H1 (cell line): ENCODE measurements around the gene NAB1. TPM values are rescaled to one million over a fixed set of nuclear protein-coding genes. Genes with fewer than 3 reads are reported as not detected.

Experiments
- CTCF ChIA-PET: fragments of 300-600 bp; sonication (Branson Sonifier 250); formaldehyde crosslinking; loops from one replicate; lab custom pipeline; 2021; ENCODE audit not compliant: partially characterized antibody; lab: Charles Lee
- POLR2A ChIA-PET: fragments of 300-600 bp; sonication (Branson Sonifier 250); formaldehyde crosslinking; loops from one replicate; lab custom pipeline; 2021; ENCODE audit warnings: inconsistent platforms; ENCODE audit not compliant: partially characterized antibody; lab: Charles Lee
- DNase-seq, 2 experiments: peaks; one replicate each; pipeline versions ENCODE4 v3.0.0 to v3.0.0-alpha.2; 2010 to 2022; ENCODE audit warnings: low spot score in 2 of 2, low read depth in 1 of 2, mixed read lengths in 1 of 2
- FAIRE-seq: peaks from 2 replicates; lab custom pipeline; 2011; peaks lifted over from hg19 to GRCh38; lab: Jason Lieb, UNC
- H2AFZ ChIP-seq: 2 replicates; pipeline ENCODE4 v1.8.1; 2012; ENCODE audit warnings: low read length, inconsistent platforms
- H2AK5ac ChIP-seq: 2 replicates; pipeline ENCODE4 v1.6.1; 2013; ENCODE audit warnings: low read depth, low read length
- H2BK120ac ChIP-seq: replicated peaks from 2 replicates; pipeline ENCODE3; 2013; ENCODE audit warnings: low read depth, low read length, inconsistent platforms
- H2BK12ac ChIP-seq: 2 replicates; pipeline ENCODE4 v1.6.1; 2013; ENCODE audit warnings: low read depth, low read length
- H2BK15ac ChIP-seq: 2 replicates; pipeline ENCODE4 v1.6.1; 2013; ENCODE audit warnings: low read length
- H2BK20ac ChIP-seq: 2 replicates; pipeline ENCODE4 v1.6.1; 2013; ENCODE audit warnings: low read length
- H2BK5ac ChIP-seq: 2 replicates; pipeline ENCODE4 v1.6.1; 2013; ENCODE audit warnings: low read depth, low read length
- H3K14ac ChIP-seq: 2 replicates; pipeline ENCODE4 v1.6.1; 2013; ENCODE audit warnings: inconsistent platforms; ENCODE audit not compliant: insufficient read length
- H3K18ac ChIP-seq: 2 replicates; pipeline ENCODE4 v1.6.1; 2013; ENCODE audit warnings: low read length; ENCODE audit errors: extremely low read depth
- H3K23ac ChIP-seq: 2 replicates; pipeline ENCODE4 v1.6.1; 2013; ENCODE audit warnings: inconsistent platforms; ENCODE audit not compliant: insufficient read length
- H3K23me2 ChIP-seq: 2 replicates; pipeline ENCODE4 v1.6.1; 2013; ENCODE audit warnings: low read depth, low read length
- H3K27ac ChIP-seq: 2 replicates; pipeline ENCODE4 v1.6.1; 2011; ENCODE audit warnings: low read depth, low read length, inconsistent platforms
- H3K27me3 ChIP-seq, 4 experiments: replicated peaks in 1 of 4; 1 replicate in 1 of 4; 2 replicates in 3 of 4; pipeline versions ENCODE4 v1.6.1 to v1.8.1; 2011 to 2013; ENCODE audit warnings: low read length in 3 of 4, mild to moderate bottlenecking in 3 of 4, inconsistent platforms in 2 of 4, mixed read lengths in 2 of 4, moderate library complexity in 1 of 4; ENCODE audit not compliant: control insufficient read depth in 3 of 4, insufficient read depth in 3 of 4; ENCODE audit errors: extremely low read depth in 1 of 4
- H3K36me3 ChIP-seq, 4 experiments: 2 replicates each; pipeline versions ENCODE4 v1.6.1 to v1.8.1; 2011 to 2013; ENCODE audit warnings: mild to moderate bottlenecking in 4 of 4, low read length in 3 of 4, moderate library complexity in 2 of 4, control low read depth in 1 of 4, inconsistent platforms in 1 of 4; ENCODE audit not compliant: insufficient read depth in 4 of 4, control insufficient read depth in 2 of 4
- H3K4ac ChIP-seq: replicated peaks from 2 replicates; pipeline ENCODE3; 2013; ENCODE audit warnings: low read length, low read depth, mixed read lengths, inconsistent platforms; ENCODE audit not compliant: insufficient read length
- H3K4me1 ChIP-seq, 4 experiments: replicated peaks in 1 of 4; 1 replicate in 1 of 4; 2 replicates in 3 of 4; pipeline versions ENCODE4 v1.6.1 to v1.8.1; 2011 to 2013; ENCODE audit warnings: low read length in 3 of 4, inconsistent platforms in 2 of 4, mixed read lengths in 1 of 4; ENCODE audit not compliant: insufficient read depth in 4 of 4, control insufficient read depth in 3 of 4
- H3K4me2 ChIP-seq, 2 experiments: 2 replicates each; pipeline versions ENCODE4 v1.6.1 to v1.8.1; 2011 to 2013; ENCODE audit warnings: low read depth in 2 of 2, low read length in 2 of 2, control low read depth in 1 of 2, inconsistent platforms in 1 of 2, mild to moderate bottlenecking in 1 of 2; ENCODE audit not compliant: insufficient read depth in 1 of 2
- H3K4me3 ChIP-seq, 4 experiments: fragments of 200-600, 300-600 bp in 1 of 4; sonication (generic), shearing (Covaris generic), sonication (Bioruptor Twin) in 1 of 4; 2 replicates each; pipeline versions ENCODE4 v1.5.1 to v1.8.1; 2011 to 2016; ENCODE audit warnings: low read length in 4 of 4, low read depth in 3 of 4, control low read depth in 2 of 4, inconsistent platforms in 2 of 4, mild to moderate bottlenecking in 2 of 4, mixed read lengths in 1 of 4, moderate library complexity in 1 of 4; ENCODE audit not compliant: insufficient read depth in 2 of 4; ENCODE audit errors: extremely low read depth in 1 of 4
- H3K56ac ChIP-seq: replicated peaks from 2 replicates; pipeline ENCODE3; 2013; ENCODE audit warnings: low read depth, mild to moderate bottlenecking, mixed read lengths, low read length, inconsistent platforms; ENCODE audit not compliant: insufficient read length
- H3K79me1 ChIP-seq: 2 replicates; pipeline ENCODE4 v1.6.1; 2013; ENCODE audit warnings: low read depth, low read length, control low read depth
- H3K79me2 ChIP-seq, 2 experiments: 2 replicates each; pipeline versions ENCODE4 v1.6.1 to v1.8.1; 2012 to 2013; ENCODE audit warnings: low read length in 2 of 2, mild to moderate bottlenecking in 2 of 2, inconsistent platforms in 1 of 2; ENCODE audit not compliant: insufficient read depth in 2 of 2, control insufficient read depth in 1 of 2
- H3K9ac ChIP-seq, 4 experiments: replicated peaks in 1 of 4; 1 replicate in 1 of 4; 2 replicates in 3 of 4; pipeline versions ENCODE4 v1.6.1 to v1.8.1; 2011 to 2013; ENCODE audit warnings: low read depth in 3 of 4, low read length in 3 of 4, control low read depth in 2 of 4, mild to moderate bottlenecking in 2 of 4, moderate library complexity in 2 of 4, inconsistent platforms in 1 of 4; ENCODE audit errors: extremely low read depth in 1 of 4
- H3K9me3 ChIP-seq, 2 experiments: 2 replicates each; pipeline versions ENCODE4 v1.6.1 to v1.8.1; 2012 to 2013; ENCODE audit warnings: mild to moderate bottlenecking in 2 of 2, moderate library complexity in 2 of 2, control low read depth in 1 of 2, inconsistent platforms in 1 of 2, low read depth in 1 of 2, low read length in 1 of 2, mixed read lengths in 1 of 2; ENCODE audit not compliant: insufficient read depth in 2 of 2
- H4K20me1 ChIP-seq, 2 experiments: replicated peaks in 1 of 2; 2 replicates each; pipeline versions ENCODE3 to v1.8.1; 2011 to 2013; ENCODE audit warnings: inconsistent platforms in 2 of 2, low read length in 2 of 2, mild to moderate bottlenecking in 1 of 2; ENCODE audit not compliant: insufficient read depth in 2 of 2, control insufficient read depth in 1 of 2
- H4K5ac ChIP-seq: 2 replicates; pipeline ENCODE4 v1.6.1; 2013; ENCODE audit warnings: low read length, low read depth, mixed read lengths, inconsistent platforms; ENCODE audit not compliant: insufficient read length
- H4K8ac ChIP-seq: 2 replicates; pipeline ENCODE4 v1.8.0; 2013; ENCODE audit warnings: mild to moderate bottlenecking, moderate library complexity, low read length, inconsistent platforms; ENCODE audit not compliant: insufficient read depth; ENCODE audit errors: extremely low read depth
- H4K91ac ChIP-seq: replicated peaks from 2 replicates; pipeline ENCODE3; 2013; ENCODE audit warnings: low read length, mixed read lengths, inconsistent platforms; ENCODE audit not compliant: insufficient read length
- ATF3 ChIP-seq: IDR thresholded peaks from 2 replicates; pipeline ENCODE4 v1.6.1; 2011; ENCODE audit warnings: low read depth, mild to moderate bottlenecking, low read length; ENCODE audit not compliant: insufficient read depth
- CHD2 ChIP-seq: IDR thresholded peaks from 2 replicates; pipeline ENCODE4 v1.6.1; 2012; ENCODE audit warnings: low read length, improper control_type of control experiment
- HDAC6 ChIP-seq: IDR thresholded peaks from one replicate; pipeline ENCODE4 v1.7.1; 2012; ENCODE audit warnings: low read depth, mild to moderate bottlenecking, inconsistent platforms, low read length, moderate library complexity
- KDM4A ChIP-seq: IDR thresholded peaks from one replicate; pipeline ENCODE4 v1.7.1; 2012; ENCODE audit warnings: low read depth, mild to moderate bottlenecking, moderate library complexity, low read length, inconsistent platforms; ENCODE audit not compliant: severe bottlenecking
- SP1 ChIP-seq: IDR thresholded peaks from 2 replicates; pipeline ENCODE4 v1.6.1; 2011; ENCODE audit warnings: low read depth, low read length
- SP4 ChIP-seq: IDR thresholded peaks from 2 replicates; pipeline ENCODE4 v1.6.1; 2012; ENCODE audit warnings: low read length, inconsistent platforms
- WGBS, 2 experiments: shearing (Covaris generic) in 1 of 2; methylation state at CpG; one replicate each; pipeline versions ENCODE4 v1.1.6 to v1.1.7; 2013 to 2015; ENCODE audit warnings: low lambda C conversion rate in 2 of 2, mixed read lengths in 2 of 2, inconsistent platforms in 1 of 2, low coverage in 1 of 2, missing lambda C conversion rate in 1 of 2; ENCODE audit not compliant: insufficient replicate concordance in 2 of 2, insufficient coverage in 1 of 2, insufficient read length in 1 of 2; ENCODE audit errors: extremely low coverage in 1 of 2, missing lambda C conversion rate in 1 of 2; 5-methylcytosine and 5-hydroxymethylcytosine counted together
- polyA plus RNA-seq, 7 experiments: library from polyadenylated mRNA; depleted of rRNA in 3 of 7; stranded (reverse) in 5 of 7; unstranded in 2 of 7; fragments of >200 nt in 5 of 7; fragments of 200-250 nt in 2 of 7; gene quantifications; 1 replicate in 5 of 7; 2 replicates in 1 of 7; 4 replicates in 1 of 7; pipeline versions ENCODE4 v1.2.1 to v1.2.3, GENCODE V29; 2011 to 2013; ENCODE audit warnings: missing spikeins in 2 of 7, mixed read lengths in 2 of 7
- total RNA-seq: library from RNA; stranded (reverse); fragmentation: NEBNext Ultra II Directional; extraction: Animal tissue kit (Norgen Biotek cat#: 25700); gene quantifications from 2 replicates; pipeline ENCODE4 v1.2.1, GENCODE V29; 2021

Gene NAB1
- total and polyA plus RNA-seq, 2 of the 8 experiments (the other 6 are each of a cell fraction or from before 2014, with no cell fraction given): 8.5 to 28.6 TPM

- FAIRE-seq: no peak
- CTCF ChIA-PET: interaction anchor here (6.2 kb wide), 1 partner anchor 15 kb away, joined by 42 read pairs; no protein-coding TSS in a partner anchor
- H3K9ac ChIP-seq: no peak overlapping the region
These were observed 46.9 kb downstream of the NAB1 start for GRCh38 chr2:190695739-190696138.

More at GRCh38 chr2:190695739-190696138, 46.9 kb downstream of the NAB1 start:
- H2AK5ac ChIP-seq: no peak overlapping the region
- POLR2A ChIA-PET: no interaction called here
- no peak for DNase-seq
- H3K18ac ChIP-seq: no peak overlapping the region
- WGBS, 2 experiments: 100% methylated on average over 4 of the region's 4 CpGs; no CpG with 5 or more reads in 1 of the 2 experiments
- H4K20me1 ChIP-seq: no peaks in the 10 kb centered on the region
- H3K79me2 ChIP-seq: no peaks in the 10 kb centered on the region
- no peak for TF ChIP-seq ATF3
- TF ChIP-seq SP1: no peak
- no peak for TF ChIP-seq CHD2
- TF ChIP-seq HDAC6: no peak
- no peak for TF ChIP-seq SP4
- TF ChIP-seq KDM4A: no peak
- peak overlapping the region; percentile 4 for H2BK120ac ChIP-seq
- no peak overlapping the region for H4K8ac ChIP-seq
- H3K27ac ChIP-seq: no peak overlapping the region
- H3K36me3 ChIP-seq: no peaks in the 10 kb centered on the region
- peaks cover 0 to 11% (median 9%) of the 10 kb centered on the region in 4 experiments; a peak in 6 of 7 replicates for H3K4me1 ChIP-seq
- H3K4ac ChIP-seq: no peak overlapping the region
- no peak overlapping the region for H3K4me2 ChIP-seq
- H2BK15ac ChIP-seq: no peak overlapping the region
- no peak overlapping the region for H2AFZ ChIP-seq
- no peak overlapping the region for H2BK20ac ChIP-seq
- no peak overlapping the region for H3K56ac ChIP-seq
- no peaks in the 10 kb centered on the region for H3K9me3 ChIP-seq
- H4K5ac ChIP-seq: no peak overlapping the region
- H3K27me3 ChIP-seq: no peaks in the 10 kb centered on the region
- H3K14ac ChIP-seq: no peak overlapping the region
- H3K23ac ChIP-seq: no peak overlapping the region
- H4K91ac ChIP-seq: no peak overlapping the region
- H2BK5ac ChIP-seq: no peak overlapping the region
- no peaks in the 10 kb centered on the region for H3K79me1 ChIP-seq
- no peak overlapping the region for H2BK12ac ChIP-seq
- H3K4me3 ChIP-seq: no peak overlapping the region
- no peaks in the 10 kb centered on the region for H3K23me2 ChIP-seq
